HG03159 (cell line): ENCODE measurements around the gene CDC37.
"Not testable (repeated sequence)": the region's sequence is repeated elsewhere in the genome, so short reads cannot be mapped to it uniquely, and the experiment has no call there.

Experiments
- ATAC-seq: cut with Tn5 transposase; IDR thresholded peaks from one replicate; pipeline ENCODE4 v1.9.1; 2021; ENCODE audit warnings: mild to moderate bottlenecking, moderate library complexity; ENCODE audit not compliant: unreplicated experiment

CDC37 gene

DNA sequence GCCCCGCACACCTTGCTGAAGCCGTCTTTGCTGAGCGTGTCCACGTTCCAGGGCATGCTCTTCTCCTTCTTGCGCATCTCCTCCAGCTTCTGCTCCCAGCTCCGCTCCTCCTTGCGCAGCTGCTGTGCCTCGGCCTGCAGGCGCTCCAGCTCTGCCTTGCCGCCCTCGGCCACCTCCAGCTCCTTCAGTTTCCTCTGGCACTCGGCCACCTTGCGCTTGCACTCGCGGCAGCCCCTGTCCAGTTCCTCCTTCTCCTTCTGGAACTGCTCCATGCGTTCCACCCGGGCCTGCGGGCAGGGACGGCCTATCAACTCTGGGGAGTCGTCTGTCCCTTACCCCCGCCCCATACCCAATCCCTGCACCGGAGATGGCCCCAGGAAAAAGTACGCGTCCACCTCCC is 7.4 kb downstream of the CDC37 start:
- no peak for ATAC-seq

DNA sequence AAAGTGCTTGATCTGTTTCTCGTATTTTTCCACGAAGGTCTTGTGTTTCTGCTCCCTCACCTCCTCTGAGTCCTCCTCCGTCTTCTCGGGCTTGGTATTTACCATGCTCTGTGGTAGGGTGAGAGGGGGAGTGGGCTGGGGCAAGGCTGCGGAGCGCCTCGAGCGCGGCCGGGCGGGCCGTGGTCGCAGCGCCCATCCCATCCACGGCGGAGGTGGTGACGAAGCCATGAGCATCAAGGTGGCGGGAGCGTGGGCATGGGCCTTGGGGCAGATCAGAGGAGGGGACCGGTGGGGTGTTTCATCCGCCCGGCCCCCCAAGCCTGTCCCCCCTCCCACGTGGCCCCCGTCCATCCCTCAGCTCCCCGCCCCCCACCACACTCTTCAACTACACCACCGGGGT is 7.9 kb downstream of the CDC37 start:
- ATAC-seq, result no peak

DNA sequence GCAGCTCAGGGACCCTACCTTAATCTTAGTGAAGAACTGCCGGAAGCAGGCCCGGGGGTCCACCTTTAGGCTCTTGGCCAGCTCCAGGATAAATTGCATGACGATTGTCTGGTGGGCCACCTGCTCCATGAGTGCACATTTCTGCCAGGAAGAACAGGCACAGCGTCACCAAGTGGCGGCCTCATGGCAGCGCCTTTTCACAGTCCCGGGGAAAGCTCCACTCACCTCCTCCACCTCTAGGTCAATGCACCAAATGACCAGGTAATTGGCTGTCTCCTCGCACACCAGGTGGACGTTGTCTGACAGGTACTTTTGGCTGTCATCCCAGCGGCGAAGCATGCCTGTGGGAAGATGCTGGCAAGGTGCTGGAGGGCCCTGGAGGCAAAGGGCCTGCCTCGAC is 8.3 kb downstream of the CDC37 start:
- ATAC-seq, result no peak

DNA sequence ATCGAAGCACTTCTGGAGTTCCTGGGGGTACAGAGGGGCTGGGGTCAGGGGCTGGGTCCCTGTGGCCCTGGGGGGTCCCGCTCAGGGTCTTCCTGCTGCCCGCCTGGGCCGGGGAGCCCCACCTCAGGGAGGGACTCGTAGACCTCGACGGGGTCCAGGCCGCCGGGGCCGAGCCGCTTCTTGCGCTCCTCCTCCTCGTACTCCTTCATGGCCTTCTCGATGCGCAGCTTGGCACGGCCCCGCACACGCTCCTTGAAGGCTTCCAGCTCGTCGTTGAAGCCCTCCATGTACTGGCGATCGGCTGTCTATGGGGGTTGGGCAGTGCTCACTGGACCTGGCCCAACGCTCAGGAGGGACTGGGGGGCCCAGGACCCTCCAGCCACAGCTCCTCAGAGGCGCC is 10.2 kb downstream of the CDC37 start:
- no peak for ATAC-seq

DNA sequence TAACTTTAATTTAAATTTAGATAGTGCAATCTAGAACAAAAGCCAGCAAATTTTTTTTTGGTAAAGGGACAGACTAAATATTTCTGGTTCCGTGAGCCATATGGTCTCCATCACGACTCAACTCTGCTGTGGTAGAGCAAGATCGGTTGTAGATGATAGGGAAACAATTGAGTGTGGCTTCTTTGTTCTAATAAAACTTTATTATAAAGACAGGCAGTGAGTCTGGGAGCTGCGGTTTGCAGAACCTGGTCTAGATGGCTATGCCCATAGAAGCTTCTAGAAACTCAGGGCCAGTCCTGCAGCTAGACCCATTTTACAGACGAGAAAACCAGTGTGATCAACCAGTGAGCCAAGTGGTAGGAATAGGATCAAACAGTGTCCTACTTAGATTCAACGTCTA is 11.2 kb downstream of the CDC37 start:
- ATAC-seq, result no peak

DNA sequence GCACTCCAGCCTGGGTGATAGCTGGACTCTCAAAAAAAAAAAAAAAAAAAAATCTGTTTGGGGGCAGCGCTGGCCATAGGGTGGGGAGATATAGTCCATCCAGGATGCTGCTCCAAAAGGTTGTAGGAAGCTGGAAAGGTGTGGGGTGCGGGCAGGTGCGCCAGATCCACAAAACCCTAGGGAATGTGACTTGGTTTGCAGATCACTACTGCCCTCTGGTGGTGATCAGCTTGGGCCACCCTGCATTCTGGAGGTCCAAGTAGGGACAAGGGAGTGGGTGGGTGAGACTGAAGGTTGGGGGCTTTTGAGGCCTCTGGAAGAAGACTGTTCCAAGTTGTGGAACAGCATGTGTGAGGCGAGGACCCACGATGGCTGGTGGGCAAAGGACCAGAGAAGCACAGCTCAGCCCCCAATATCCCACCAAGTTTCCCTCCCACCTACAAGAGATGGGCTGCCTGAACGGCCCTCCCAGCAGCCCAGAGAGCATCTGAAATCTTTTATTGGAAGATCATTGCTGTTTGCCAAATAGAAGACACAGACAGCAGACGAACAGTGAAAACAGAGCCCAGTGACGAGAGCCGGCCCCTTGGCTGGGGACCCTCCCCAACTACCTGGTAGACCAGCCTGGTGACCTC is 12.6 kb downstream of the CDC37 start:
- no peak for ATAC-seq

DNA sequence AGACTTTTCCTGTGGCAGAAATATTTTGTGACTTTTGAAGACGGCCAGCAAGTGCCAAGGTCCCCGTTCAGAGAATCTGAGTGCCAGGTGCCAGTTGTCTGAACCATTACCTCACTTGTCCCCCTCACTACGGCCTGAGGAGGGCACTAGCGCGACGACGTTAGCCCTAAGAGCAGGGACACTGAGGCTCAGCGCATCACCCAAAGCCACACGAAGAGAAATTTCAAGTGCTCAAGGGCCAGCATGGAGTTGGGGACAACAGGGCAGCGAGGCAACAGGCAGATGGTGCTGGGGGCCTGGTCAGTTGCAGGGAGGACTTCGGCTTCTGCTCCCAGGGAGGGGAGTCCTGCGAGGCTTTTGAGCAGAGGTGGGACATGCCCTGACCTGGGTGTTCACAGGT is 13.5 kb downstream of the CDC37 start:
- ATAC-seq, result no peak

DNA sequence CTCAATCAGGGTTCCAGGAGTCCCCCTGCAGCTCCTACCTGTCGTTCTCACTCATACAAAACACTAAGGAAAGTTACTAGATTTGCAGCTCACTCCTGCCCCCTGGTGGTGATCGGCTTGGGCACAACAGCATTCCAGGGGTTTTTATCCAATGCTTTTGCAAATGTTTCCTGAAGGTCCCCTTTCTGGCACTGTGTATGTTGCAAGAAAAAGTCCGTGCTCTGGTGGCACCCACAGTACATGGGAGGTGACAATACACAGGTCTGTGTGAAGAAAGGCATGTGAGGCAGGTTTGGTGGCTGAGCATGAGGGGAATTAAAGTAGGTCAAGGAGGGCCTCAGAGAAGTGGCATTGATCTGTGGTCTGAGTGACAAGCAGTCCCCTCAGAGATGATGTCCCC is 14.4 kb downstream of the CDC37 start:
- ATAC-seq, result no peak

DNA sequence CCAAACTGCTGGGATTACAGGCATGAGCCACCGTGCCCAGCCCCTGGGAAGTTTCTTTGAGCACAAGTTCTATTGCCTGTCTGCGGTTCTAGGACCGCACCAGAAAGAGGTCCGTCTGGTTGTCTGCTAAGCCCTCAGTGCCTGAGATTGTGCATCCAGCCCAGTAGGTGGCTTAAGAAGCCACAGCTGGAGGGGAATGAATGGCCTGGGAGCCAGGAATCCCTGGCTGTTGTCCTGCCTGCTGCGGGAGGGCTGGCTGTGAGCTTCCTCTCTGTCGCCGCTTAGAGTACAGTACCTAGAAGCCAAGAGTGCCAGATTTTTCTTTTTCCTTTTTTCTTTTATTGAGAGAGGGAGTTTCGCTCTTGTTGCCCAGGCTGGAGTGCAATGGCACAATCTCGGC is 18.8 kb downstream of the CDC37 start:
- no peak for ATAC-seq

DNA sequence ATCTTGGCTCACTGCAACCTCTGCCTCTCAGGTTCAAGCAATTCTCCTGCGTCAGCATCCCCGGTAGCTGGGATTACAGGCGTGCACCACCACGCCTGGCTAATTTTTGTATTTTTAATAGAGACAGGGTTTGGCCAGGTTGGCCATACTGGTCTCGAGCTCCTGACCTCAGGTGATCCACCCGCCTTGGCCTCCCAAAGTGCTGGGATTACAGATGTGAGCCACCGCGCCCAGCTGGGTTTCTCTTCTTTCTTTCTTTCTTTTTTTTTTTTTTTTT is 20.2 kb downstream of the CDC37 start:
- ATAC-seq, result not testable (repeated sequence)

DNA sequence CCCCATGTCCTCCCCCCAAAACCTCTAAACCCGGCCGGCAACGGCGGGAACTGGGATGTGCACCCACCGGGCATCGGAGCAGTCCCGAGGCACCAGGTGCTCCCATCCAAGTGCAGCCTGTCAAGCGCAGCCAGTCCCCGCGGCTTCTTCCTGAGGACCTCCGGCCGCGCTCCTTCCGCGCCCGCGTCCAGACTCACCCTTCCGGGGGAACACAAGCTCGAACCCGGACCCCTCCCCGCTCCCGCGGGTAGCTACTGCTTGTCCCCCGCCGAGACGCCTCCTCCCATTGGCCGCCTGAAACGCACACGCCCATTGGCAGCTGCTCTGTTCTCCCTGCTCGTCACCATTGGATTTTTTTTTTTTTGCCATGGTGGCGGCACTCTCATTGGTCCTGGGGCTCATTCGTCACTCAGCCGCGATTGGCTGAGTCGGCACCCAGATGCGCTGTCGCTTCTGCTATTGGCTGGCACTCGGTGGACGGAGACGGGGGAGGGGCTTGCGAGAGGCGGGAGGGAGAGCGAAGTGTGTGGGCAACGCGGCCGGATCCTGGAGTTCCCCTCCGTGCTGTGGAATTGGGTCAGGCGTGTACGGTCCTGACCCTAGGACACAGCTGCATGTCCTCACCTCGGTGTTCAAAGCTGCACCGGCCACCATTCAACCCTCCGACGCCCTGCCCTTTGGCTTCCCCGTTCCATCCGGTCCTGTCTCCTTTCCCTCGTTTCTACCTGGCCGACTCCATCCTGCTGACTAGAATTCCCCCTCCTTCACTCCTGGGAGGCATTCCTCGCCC is 22.8 kb downstream of the CDC37 start, which contains the start of gene TYK2:
TYK2 (minus strand) TSS at position 260 of the 790 bp plus-strand sequence. CDS start 2,166 bp downstream, outside the sequence.
- ATAC-seq, result peak; percentile 91

DNA sequence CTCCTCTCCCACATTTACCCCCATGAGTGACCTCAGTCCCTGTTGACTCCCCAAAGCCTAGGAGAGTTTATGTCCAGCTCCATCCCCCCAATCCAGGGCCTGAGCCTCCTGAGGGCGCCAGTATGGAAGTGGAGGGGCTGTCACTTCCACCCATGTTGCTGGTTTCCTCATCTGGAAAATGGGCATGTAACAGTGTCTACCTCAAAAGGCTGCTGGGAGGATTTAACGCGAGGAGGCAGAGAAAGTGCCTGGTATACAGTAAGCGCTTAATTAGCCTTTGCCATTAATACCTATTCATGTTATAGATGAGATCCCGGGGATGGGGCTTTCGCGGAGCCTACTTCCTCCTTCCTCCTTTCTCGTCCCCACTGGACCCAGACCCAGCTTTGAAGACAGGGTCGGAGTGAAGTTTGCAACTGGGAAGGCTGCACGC is 23.4 kb downstream of the CDC37 start:
- no peak for ATAC-seq

DNA sequence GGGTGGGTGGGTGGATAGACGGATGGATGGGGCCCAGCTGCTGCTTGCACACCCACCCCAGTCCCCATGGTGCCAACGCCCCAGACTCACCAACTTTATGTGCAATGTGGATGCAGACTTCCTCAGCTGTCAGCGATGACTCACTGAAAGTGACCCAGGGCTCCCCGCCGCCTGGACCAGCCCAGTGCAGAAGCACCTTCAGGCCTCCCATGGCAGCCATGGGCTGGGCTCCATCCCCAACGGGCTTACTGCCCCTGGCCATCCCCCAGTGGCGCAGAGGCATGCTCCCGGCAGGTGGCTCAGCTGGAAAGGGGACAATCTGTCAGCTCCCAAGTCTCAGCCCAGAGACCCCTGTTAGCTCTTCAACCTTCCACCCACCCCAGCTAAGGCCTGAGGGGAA is 25.2 kb downstream of the CDC37 start:
- no peak for ATAC-seq

DNA sequence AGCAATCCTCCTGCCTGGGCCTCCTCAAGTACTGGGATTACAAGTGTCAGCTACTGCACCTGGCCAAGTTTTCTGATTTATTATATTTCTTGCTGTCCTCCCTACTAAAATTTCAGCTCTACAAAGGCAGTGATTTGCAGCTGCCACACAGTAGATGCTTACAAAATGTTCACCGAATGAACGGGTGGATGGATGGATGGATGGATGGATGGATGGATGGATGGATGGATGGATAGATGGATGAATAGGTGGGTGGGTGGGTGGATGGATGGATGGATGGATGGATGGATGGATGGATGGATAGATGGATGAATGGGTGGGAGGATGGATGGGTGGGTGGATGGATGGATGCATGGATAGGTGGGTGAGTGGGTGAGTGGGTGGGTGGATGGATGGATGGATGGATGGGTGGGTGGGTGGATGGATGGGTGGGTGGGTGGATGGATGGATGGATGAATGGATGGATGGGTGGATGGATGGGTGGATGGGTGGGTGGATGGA is 26.2 kb downstream of the CDC37 start:
- not testable (repeated sequence) for ATAC-seq

DNA sequence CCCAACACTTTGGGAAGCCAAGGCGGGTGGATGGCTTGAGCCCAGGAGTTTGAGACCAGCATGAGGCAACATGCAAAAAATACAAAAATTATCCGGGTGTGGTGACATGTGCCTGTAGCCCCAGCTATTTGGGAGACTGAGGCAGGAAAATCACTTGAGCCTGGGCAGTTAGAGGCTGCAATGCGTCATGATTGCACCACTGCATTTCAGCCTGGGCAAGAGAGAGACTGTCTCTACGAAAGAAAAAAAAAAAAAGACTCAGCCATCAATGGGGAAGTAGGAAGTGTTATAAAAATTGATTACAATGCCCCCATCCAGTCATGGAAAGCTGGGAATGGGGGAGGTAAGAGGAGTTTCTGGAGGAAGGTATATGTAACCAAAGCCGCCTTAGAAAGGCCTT is 28.4 kb downstream of the CDC37 start:
- ATAC-seq, result no peak

DNA sequence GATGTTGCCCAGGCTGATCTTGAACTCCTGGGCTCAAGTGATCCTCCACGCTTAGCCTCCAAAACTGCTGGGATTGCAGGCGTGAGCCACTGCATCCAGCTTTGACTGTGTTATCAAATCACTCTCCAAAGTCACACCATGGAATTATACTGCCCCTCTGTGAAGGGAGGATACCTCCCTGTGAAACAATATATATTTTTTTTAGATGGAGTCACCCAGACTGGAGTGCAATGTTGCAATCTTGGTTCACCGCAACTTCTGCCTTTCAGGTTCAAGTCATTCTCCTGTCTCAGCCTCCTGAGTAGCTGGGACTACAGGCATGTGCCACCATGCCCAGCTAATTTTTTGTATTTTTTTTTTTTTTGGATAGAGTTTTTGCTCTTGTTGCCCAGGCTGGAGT is 30.7 kb downstream of the CDC37 start:
- ATAC-seq, result no peak

DNA sequence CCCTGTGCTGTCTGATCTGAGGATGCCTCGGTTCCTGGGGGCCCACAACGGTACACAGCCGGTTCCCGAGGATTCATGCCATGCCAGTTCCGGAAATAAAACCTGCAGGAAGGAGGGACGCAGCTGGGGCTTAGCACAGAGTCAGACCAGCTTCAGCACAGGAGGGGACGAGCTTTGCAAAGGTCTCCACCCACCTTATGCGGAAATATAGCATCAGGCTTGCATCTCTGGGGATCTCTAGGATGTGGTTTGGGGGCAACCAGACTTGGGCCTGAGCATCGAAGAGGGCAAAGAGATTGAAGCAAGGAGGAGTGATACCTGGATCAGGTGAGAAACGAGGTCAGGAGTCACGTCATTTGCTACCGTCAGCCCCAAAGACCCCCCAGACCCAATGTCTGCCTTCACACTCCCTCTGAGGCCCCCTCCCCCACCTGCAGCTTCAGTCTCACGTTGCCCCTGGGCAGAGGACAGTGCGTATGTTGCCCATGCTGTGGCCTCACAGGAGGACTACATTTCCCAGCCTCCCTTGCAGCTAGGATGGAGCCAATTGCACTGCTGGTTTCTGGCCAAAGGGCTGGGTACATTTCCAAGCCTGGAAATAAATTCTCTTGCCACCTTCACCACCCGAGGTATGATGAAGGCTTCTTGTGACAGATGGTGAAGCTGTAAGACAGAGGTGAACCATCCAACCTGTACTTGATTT is 35.1 kb downstream of the CDC37 start:
- ATAC-seq, result no peak

DNA sequence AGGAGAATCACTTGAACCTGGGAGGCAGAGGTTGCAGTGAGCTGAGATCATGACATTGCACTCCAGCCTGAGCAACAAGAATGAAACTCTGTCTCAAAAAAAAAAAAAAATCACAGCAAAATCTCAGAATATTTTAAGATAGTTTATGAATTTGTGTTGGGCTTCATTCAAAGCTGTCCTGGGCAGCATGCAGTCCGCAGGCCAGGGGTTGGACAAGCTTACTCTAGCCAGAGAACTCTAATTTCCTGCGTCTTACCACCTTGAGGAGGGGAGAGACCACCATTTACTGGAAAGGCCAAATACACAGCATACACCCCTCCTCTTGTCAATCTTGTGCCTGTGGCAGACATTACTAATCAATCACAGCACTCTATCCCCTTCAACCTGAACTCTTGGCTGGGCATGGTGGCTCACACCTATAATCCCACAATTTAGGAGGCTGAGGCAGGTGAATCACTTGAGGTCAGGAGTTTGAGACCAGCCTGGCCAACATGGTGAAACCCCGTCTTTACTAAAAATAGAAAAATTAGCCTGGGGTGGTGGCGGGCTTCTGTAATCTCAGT is 36.3 kb downstream of the CDC37 start:
- ATAC-seq, result not testable (repeated sequence)

DNA sequence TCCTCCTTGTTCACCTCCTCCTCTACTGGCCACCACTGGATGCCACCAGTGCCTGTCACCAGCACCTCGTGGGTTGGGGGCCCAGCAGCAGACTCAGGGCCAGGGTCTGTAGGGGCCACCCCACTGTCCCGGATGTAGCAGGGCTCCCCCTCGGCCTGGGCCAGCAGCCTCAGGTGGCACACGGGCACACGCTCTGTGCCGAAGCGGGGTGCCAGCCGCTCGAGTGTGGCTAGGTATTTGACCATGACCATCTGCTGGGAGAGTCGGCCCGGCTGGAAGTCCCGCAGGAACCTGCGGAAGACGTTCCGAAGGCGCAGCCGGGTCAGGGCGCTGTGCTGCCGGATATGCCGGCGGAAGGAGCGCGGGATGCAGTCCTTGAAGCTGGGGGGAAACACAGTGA is 37.8 kb downstream of the CDC37 start:
- no peak for ATAC-seq

DNA sequence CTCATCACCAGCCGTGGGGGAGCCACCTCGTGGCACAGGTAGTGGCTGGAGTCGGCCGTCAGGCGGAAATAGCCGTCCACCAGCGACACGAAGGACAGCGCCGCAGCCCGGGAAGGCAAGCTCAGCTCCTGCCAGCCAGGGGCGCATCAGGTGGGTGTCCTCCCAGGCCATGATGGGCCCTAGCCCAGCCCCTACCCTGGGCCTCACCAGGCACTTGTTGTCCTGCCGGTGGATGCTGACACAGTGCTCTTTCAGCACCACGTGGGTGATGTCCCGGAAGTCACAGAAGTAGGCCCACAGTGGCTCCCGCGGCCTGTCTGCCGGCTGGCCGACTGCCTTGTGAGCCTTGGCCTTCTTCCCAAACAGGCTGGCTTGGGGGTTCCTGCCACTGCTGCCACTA is 38.7 kb downstream of the CDC37 start:
- no peak for ATAC-seq

DNA sequence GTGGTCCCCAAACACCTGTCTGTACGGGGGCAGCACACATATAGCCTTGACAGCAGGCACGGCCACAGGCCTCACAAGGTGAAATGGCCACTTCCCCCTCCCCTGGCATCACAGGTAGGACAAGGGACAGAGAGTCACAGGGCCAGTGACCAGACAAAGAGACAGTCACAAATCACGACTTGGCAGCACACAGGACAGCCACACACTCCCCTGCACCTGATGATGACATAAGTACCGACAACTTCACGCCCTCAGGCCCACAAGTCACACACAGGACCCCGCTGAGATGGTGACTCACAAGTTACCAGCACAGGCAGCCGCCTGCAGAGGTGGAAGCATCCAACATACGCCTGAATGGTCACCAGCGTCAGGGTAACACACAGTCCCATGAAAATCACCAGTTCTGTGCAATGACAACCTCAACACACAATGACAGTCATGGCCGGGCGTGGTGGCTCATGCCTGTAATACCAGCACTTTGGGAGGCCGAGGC is 39.5 kb downstream of the CDC37 start:
- ATAC-seq, result no peak
